ENCODE results near the gene MCFD2. TPM values are rescaled to one million over a fixed set of nuclear protein-coding genes. Genes with fewer than 3 reads are reported as not detected.

MCFD2 gene
- total RNA-seq, 1 donor from 2014 or later: 89.4 TPM

DNA sequence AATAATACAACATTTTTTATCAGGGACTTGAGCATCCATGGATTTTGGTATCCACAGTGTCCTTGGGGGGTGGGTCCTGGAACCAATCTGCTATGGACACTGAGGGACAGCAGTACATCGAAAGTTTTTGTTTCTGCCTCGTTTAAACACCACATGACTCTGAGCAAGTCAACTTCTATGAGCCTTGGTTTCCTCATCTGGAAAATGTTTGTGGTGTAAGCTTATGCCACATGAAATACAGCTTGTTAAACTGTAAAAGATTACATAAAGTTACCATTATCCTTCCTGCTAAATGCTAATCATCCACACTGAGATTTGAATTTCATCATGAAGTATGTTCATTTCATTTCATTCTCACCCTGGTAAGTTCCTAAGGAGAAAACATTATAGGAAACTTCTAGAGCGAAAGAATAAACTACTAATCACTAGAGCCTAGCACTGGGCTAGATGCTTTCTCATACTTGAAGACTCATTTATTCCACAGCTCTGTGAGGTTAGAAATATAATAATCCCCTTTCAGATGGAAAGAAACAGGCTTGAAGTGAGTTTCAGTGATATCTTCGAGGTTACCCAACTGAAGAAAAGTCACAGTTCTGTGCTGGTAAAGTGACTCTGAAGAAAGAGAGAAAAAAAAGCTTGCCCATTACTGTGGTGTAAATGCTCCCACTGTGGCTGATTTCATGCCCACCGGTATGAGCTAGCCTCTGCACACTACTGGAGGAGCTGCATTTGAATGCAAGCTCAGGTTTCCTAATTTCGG is 29.2 kb downstream of the MCFD2 start:
- Histone ChIP-seq H3K27me3 (no peaks in the 10 kb centered on the region), H3K4me3 (no peak overlapping the region), H3K27ac (no peak overlapping the region), H3K4me1 (peaks cover 10% of the 10 kb centered on the region), H3K9me3 (no peaks in the 10 kb centered on the region), H3K36me3 (no peaks in the 10 kb centered on the region)
- TF ChIP-seq POLR2AphosphoS5 (IDR thresholded peaks at IDR 0.05; ENCODE audit: insufficient read depth in 1 of 2, low read depth in 1 of 2): no peak
- TF ChIP-seq POLR2A (IDR thresholded peaks at IDR 0.05): no peak
- TF ChIP-seq, protein P1, sequence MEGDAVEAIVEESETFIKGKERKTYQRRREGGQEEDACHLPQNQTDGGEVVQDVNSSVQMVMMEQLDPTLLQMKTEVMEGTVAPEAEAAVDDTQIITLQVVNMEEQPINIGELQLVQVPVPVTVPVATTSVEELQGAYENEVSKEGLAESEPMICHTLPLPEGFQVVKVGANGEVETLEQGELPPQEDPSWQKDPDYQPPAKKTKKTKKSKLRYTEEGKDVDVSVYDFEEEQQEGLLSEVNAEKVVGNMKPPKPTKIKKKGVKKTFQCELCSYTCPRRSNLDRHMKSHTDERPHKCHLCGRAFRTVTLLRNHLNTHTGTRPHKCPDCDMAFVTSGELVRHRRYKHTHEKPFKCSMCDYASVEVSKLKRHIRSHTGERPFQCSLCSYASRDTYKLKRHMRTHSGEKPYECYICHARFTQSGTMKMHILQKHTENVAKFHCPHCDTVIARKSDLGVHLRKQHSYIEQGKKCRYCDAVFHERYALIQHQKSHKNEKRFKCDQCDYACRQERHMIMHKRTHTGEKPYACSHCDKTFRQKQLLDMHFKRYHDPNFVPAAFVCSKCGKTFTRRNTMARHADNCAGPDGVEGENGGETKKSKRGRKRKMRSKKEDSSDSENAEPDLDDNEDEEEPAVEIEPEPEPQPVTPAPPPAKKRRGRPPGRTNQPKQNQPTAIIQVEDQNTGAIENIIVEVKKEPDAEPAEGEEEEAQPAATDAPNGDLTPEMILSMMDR (IDR thresholded peaks at IDR 0.05): no peak
- no peak for DNase-seq (ENCODE audit: extremely low spot score in 2 of 2)
- intact Hi-C loops (cut with DNase I): loop anchor here (5.0 kb wide), 1 partner anchor 254 kb away; no protein-coding TSS in a partner anchor

DNA sequence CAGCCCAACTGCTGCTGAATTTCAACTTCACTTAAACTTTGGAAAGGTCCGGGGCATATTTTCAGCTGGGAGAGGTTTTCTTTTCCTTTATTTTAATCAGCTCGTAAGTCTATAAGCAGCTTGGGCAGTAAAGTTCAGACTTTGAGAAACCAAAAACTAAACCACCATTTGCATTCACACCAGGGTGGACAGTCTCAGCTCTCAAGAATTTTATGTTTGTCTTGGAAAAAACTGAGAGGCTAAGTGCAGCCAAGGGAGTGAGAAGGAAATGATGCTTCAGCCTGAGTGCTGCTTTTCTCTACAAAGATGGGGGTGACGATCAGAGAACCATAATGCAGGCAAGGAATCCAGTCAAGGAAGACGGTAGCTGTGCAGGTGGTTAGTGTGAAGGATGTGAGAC is 30.2 kb downstream of the MCFD2 start:
- Histone ChIP-seq H3K9me3 (no peaks in the 10 kb centered on the region), H3K4me3 (no peak overlapping the region), H3K36me3 (no peaks in the 10 kb centered on the region), H3K4me1 (peaks cover 15% of the 10 kb centered on the region), H3K27me3 (no peaks in the 10 kb centered on the region), H3K27ac (no peak overlapping the region)
- DNase-seq (ENCODE audit: extremely low spot score in 2 of 2): no peak
- TF ChIP-seq POLR2A (IDR thresholded peaks at IDR 0.05) (no peak), POLR2AphosphoS5 (IDR thresholded peaks at IDR 0.05; ENCODE audit: insufficient read depth in 1 of 2, low read depth in 1 of 2) (no peak)
- TF ChIP-seq, protein P1 (IDR thresholded peaks at IDR 0.05): no peak
- intact Hi-C loops (cut with DNase I): loop anchor here (5.0 kb wide), 1 partner anchor 253 kb away; no protein-coding TSS in a partner anchor

DNA sequence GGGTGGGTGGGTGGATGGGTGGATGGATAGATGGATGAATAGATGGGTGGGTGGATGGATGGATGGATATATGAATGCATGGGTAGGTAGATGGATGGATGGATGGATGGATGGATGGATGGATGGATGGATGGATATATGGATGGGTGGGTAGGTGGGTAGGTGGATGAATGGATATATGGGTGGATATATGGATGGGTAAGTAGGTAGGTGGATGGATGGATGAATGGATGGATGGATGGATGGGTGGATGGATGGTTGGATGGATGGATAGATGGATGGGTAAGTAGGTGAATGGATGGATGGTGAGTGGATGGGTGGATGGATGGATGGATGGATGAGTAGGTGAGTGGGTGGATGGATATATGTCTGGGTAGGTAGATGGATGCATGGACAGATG is 36.1 kb downstream of the MCFD2 start:
- Histone ChIP-seq H3K4me3 (no peak overlapping the region), H3K27ac (no peak overlapping the region), H3K27me3 (no peaks in the 10 kb centered on the region), H3K36me3 (no peaks in the 10 kb centered on the region), H3K9me3 (no peaks in the 10 kb centered on the region), H3K4me1 (peaks cover 43% of the 10 kb centered on the region)
- DNase-seq (ENCODE audit: extremely low spot score in 2 of 2): no peak
- intact Hi-C loops (cut with DNase I): loop anchor here (5.0 to 10.0 kb wide), 2 partner anchors 65 to 812 kb away; no protein-coding TSS in a partner anchor
- TF ChIP-seq POLR2A (IDR thresholded peaks at IDR 0.05): no peak
- no peak for TF ChIP-seq POLR2AphosphoS5 (IDR thresholded peaks at IDR 0.05; ENCODE audit: insufficient read depth in 1 of 2, low read depth in 1 of 2)

DNA sequence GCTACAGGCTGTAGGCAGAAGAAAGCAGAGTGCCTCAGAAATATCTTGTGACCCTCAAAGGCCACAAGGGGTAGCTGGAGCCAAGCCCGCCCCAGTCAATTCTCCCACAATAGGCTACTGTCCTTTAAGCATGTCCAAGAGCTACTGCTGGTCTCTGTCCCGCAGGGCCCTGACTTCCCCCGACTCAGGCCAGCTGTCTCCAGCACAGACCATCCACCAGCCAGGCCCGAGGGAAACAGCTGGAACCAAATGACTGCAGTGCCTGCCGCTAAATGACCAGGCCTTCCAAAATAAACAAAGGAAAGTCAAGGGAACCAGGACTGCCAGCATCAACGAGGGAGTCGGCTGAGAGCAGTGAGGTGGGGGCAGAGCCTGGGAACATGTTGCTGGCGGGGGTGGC is 36.7 kb downstream of the MCFD2 start:
- peaks cover 49% of the 10 kb centered on the region for H3K4me1 ChIP-seq
- no peak overlapping the region for H3K4me3 ChIP-seq
- TF ChIP-seq POLR2A (IDR thresholded peaks at IDR 0.05): no peak
- TF ChIP-seq POLR2AphosphoS5 (IDR thresholded peaks at IDR 0.05; ENCODE audit: insufficient read depth in 1 of 2, low read depth in 1 of 2): no peak
- TF ChIP-seq, protein P1 (IDR thresholded peaks at IDR 0.05): no peak
- no peak overlapping the region for H3K27ac ChIP-seq
- no peak for DNase-seq (ENCODE audit: extremely low spot score in 2 of 2)
- H3K9me3 ChIP-seq: no peaks in the 10 kb centered on the region
- no peaks in the 10 kb centered on the region for H3K36me3 ChIP-seq
- intact Hi-C loops (cut with DNase I): loop anchor here (5.0 to 10.0 kb wide), 2 partner anchors 64 to 812 kb away; no protein-coding TSS in a partner anchor
- no peaks in the 10 kb centered on the region for H3K27me3 ChIP-seq

DNA sequence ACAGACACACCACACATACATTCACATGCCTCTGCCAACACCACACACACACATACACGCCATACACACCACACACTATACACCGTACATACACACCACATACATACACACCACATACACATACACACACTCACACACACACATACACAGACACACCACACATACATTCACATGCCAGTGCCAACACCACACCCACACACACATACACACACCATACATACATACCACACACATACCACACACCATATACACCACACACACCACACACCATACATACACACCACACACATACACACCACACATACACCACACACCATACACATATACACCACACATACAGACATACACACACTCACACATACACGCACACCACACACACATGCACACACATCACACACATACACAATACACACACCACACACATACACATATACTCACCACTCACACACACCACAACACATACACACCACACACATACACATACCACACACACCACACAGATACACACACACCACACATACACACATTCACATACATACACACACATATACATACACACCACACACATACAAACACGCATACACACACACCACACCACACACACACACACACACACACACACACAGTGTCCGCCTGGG is 37.2 kb downstream of the MCFD2 start:
- H3K27ac ChIP-seq: no peak overlapping the region
- TF ChIP-seq POLR2A (IDR thresholded peaks at IDR 0.05) (no peak), POLR2AphosphoS5 (IDR thresholded peaks at IDR 0.05; ENCODE audit: insufficient read depth in 1 of 2, low read depth in 1 of 2) (no peak)
- TF ChIP-seq, protein P1 (IDR thresholded peaks at IDR 0.05): no peak
- DNase-seq (ENCODE audit: extremely low spot score in 2 of 2): no peak
- no peaks in the 10 kb centered on the region for H3K27me3 ChIP-seq
- no peaks in the 10 kb centered on the region for H3K36me3 ChIP-seq
- H3K4me3 ChIP-seq: no peak overlapping the region
- intact Hi-C loops (cut with DNase I): loop anchor here (5.0 to 10.0 kb wide), 2 partner anchors 64 to 811 kb away; no protein-coding TSS in a partner anchor
- peaks cover 54% of the 10 kb centered on the region for H3K4me1 ChIP-seq
- H3K9me3 ChIP-seq: no peaks in the 10 kb centered on the region

Measured in vagina (tissue), 2 donors.